GM12891 (cell line): Measurements from ENCODE around the gene RIC8A.

Experiments used
- DNase-seq: peaks from one replicate; pipeline ENCODE4 v3.0.0; 2011; ENCODE audit warnings: low spot score; ENCODE audit not compliant: insufficient read length
- FAIRE-seq: peaks from 2 replicates; lab custom pipeline; 2011; peaks lifted over from hg19 to GRCh38; lab: Jason Lieb, UNC
- PAX5 ChIP-seq: IDR thresholded peaks from 2 replicates; pipeline ENCODE4 v1.6.1; 2011; ENCODE audit warnings: low read length, moderate library complexity, mild to moderate bottlenecking; ENCODE audit not compliant: insufficient read depth, severe bottlenecking
- POLR2A ChIP-seq: IDR thresholded peaks from 2 replicates; pipeline ENCODE4 v1.6.1; 2011; ENCODE audit warnings: low read depth, low read length, control low read depth
- POLR2AphosphoS5 ChIP-seq: IDR thresholded peaks from 2 replicates; pipeline ENCODE4 v1.6.1; 2011; ENCODE audit warnings: low read depth, low read length, control low read depth
- POU2F2 ChIP-seq: IDR thresholded peaks from 2 replicates; pipeline ENCODE4 v1.6.1; 2011; ENCODE audit warnings: low read depth, mild to moderate bottlenecking, control low read depth, low read length, moderate library complexity
- SPI1 ChIP-seq: IDR thresholded peaks from 2 replicates; pipeline ENCODE4 v1.6.1; 2011; ENCODE audit warnings: low read depth, low read length, control low read depth
- TAF1 ChIP-seq: IDR thresholded peaks from 2 replicates; pipeline ENCODE4 v1.6.1; 2011; ENCODE audit warnings: low read depth, low read length, control low read depth

The RIC8A gene

DNA sequence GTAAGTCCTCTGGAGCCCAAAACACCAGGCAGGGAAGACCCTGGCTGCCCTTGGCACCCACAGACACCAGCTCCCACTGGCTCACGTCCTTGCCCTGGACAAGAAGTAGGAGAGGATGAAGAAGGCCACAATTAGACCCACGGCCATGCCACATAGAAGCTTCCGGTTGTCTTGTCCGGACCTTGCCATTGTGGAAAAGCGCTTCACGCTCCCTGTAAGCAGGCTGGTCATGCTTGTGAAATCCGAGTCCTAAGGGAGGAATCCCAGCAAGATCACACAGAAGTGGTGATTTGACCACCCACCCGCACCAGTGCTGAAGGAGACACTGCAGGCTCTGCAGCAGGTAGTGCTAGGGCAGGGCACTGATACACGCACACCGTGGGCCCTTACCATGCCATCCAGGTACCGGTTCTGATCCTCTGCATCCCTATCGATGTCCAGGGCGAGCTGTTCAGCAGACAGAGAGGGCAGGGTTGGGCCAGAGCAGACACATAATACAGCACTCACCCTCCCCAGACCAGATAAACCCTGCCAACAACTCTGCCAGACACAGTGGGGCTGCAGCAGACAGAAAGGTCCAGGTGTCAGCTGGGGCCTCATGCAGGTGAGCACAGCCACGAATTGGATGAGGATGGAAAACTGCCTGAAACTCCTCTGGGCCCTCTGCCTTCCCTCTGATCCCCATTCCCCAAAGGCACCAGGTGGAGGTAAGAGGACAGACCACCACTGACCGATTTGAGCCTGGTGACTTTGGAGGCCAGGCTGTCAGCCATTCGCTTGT is 2.1 kb upstream of the RIC8A start:
- TF ChIP-seq POU2F2 = no peak
- TF ChIP-seq POLR2AphosphoS5 = peak; percentile 23; the same call in 1 of the 2 replicates
- TF ChIP-seq PAX5 = no peak
- TF ChIP-seq TAF1 = no peak
- DNase-seq (no peak), FAIRE-seq (no peak)

DNA sequence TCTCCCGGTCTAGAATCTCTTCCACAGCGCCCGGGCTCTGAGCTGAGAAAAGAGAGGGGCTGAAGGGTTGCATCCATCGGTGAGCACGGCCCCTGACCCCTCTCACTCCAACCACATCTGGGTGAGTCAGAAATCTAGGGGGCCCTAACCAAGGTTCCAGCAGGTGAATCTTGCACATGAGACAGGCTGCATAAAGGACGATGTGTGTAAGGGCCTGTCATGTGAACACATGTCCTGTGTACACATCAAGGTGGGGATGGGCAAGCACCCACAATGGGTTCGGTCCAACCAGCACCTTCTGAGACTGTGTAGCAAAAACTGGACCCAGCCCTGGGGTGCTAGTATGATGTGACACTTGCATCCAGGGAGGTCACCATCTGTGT is 1.5 kb upstream of the RIC8A start:
- FAIRE-seq = peak; percentile 48

GRCh38 chr11:206526-207207 is 841 bp upstream of the RIC8A start:
- DNase-seq (no peak), FAIRE-seq (no peak)
- no peak for TF ChIP-seq POU2F2
- TF ChIP-seq POLR2AphosphoS5 = 0 out of 2 replicates have a peak, but pooled peaks have one; percentile 14

More for the DNA sequence above, 1.5 kb upstream of the RIC8A start:
- no peak for DNase-seq
- no peak for TF ChIP-seq SPI1
- no peak for TF ChIP-seq TAF1
- TF ChIP-seq POLR2AphosphoS5 = no peak

DNA sequence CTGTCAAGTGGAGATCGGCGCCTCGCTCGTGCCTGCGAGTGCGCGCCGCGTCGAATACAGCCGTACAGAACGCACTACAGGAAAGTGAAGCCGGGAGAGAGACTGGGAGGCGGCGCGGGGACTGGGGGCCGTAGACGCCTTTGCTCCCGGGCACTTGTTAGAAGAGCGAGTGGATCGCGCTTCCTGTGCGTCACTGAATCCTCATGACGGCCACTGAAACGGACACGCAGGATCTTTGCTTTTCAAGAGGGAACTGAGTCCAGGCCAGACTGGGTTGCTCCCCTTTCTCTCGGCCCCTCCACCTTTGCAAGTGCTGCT is 314 bp downstream of the RIC8A start:
- FAIRE-seq (peak; percentile 43), DNase-seq (no peak)
- TF ChIP-seq PAX5 (no peak), POU2F2 (no peak), TAF1 (no peak), SPI1 (no peak), POLR2AphosphoS5 (peak; percentile 29; the same call in 1 of the 2 replicates), POLR2A (peak; percentile 12; the same call in 1 of the 2 replicates)

GRCh38 chr11:208181-208916 is 841 bp downstream of the RIC8A start:
- TF ChIP-seq TAF1 (peak; percentile 57), POLR2AphosphoS5 (peak; percentile 31; the same call in 1 of the 2 replicates), POLR2A (peak; percentile 54; the same call in 1 of the 2 replicates), SPI1 (peak; percentile 35; the same call in 1 of the 2 replicates), POU2F2 (no peak), PAX5 (peak; percentile 83)
- FAIRE-seq (peak; percentile 57), DNase-seq (peak; percentile 98)

GRCh38 chr11:208917-209260 is 1.4 kb downstream of the RIC8A start:
- no peak for DNase-seq
- TF ChIP-seq POU2F2 (no peak), POLR2AphosphoS5 (no peak)
- peak; percentile 70 for FAIRE-seq

- FAIRE-seq (no peak), DNase-seq (no peak)
- TF ChIP-seq POLR2A (no peak), TAF1 (no peak), POU2F2 (no peak), POLR2AphosphoS5 (no peak), SPI1 (no peak), PAX5 (no peak)
Observed at GRCh38 chr11:209275-210121, 2.0 kb downstream of the RIC8A start.

DNA sequence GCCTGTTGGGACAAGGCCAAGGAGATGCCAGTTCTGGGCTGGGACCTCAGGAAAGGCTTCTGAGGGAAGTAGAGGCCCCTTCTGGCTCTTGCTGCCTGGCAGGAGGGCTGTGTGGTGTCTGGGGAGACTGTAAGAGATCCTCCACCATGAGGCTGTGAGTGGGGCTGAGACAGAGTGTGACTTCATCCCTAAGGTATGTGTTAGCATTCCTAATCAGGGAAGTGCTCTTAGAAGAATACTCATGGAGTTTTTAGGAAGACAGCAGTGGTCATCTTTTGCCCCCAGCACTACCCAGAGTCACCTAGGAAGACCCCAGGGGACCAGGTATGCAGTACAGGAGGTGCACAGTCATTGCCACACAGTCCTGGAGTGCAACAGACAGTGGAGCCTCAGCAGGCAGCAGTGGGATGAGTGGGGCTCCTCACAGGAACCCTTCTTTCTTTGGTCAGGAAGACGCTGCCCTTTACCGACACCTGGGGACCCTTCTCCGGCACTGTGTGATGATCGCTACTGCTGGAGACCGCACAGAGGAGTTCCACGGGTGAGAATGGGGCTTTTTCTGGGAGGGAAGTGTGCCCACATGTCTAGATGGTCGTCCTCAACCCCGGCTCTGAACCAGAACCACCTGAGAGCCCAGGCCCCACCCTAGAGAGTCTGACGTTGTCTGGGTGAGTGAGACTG is 2.8 kb downstream of the RIC8A start:
- FAIRE-seq (no peak), DNase-seq (no peak)
- TF ChIP-seq POLR2AphosphoS5 (no peak), POLR2A (no peak), POU2F2 (no peak), TAF1 (no peak), SPI1 (no peak), PAX5 (no peak)

DNA sequence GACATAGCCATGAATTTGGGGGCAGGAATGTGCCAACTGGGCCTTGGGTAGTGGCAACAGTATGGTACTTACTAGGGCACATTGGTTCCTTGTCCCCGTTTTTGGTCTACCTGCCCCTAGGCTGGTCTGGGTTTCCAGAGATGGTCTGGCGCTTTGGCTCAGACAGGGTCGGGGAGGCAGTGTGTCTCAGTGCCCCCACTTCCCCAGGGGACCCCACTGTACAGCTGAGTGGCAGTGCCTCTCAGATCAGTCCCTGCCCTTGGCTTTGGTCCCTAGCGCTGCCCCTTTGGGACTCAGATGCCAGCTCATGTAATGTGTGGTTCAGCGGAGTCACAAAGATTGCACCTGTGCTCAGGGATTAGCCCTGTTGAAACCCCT is 3.3 kb downstream of the RIC8A start:
- FAIRE-seq = no peak
- no peak for DNase-seq
- no peak for TF ChIP-seq POLR2AphosphoS5
- TF ChIP-seq SPI1 = no peak
- no peak for TF ChIP-seq PAX5
- no peak for TF ChIP-seq POLR2A
- TF ChIP-seq POU2F2 = no peak
- no peak for TF ChIP-seq TAF1

- TF ChIP-seq POU2F2 = no peak
- FAIRE-seq (no peak), DNase-seq (no peak)
Observed at GRCh38 chr11:211295-211694, 3.8 kb downstream of the RIC8A start.
